ENCODE results near the gene OR10J1.
"Not testable (repeated sequence)": the region's sequence is repeated elsewhere in the genome, so short reads cannot be mapped to it uniquely, and the experiment has no call there.

OR10J1 gene

DNA sequence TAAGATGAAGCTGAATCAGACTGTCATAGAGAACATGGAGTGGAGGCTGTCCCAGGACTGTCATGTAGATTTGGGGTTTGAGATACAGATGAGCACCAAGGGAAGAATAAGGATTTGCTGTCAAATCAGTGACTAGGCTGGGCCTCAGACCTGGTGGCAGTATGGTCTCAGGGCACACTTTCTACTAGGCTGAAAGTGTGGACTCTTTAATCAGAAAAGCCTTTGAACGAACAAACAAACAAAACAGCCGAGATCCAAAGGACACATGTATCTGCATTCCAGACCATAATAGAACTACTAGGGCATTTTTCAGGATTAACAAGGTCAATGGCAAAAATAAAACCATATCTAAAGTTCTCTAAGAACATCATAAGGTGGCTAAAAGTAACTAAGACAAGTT is 2.9 kb downstream of the OR10J1 start:
- Histone ChIP-seq H3K27ac (no peak overlapping the region), H3K27me3 (replicated peaks) (no peaks in the 10 kb centered on the region), H3K36me3 (replicated peaks) (no peaks in the 10 kb centered on the region), H3K4me3 (ENCODE audit: low read depth, low read length) (no peak overlapping the region)
- no peak for DNase-seq
- in situ Hi-C loops (cut with HindIII; ENCODE audit: low pct_ligation_motif_present, low sequenced_read_pairs): no loop called here
- TF ChIP-seq CTCF (IDR thresholded peaks at IDR 0.05; ENCODE audit: low read depth, low read length, missing control alignments): no peak

GRCh38 chr1:159443066-159443750 is 3.7 kb downstream of the OR10J1 start:
- H3K27me3 ChIP-seq (replicated peaks): no peaks in the 10 kb centered on the region
- no peak overlapping the region for H3K4me3 ChIP-seq (ENCODE audit: low read depth, low read length)
- TF ChIP-seq CTCF (IDR thresholded peaks at IDR 0.05; ENCODE audit: low read depth, low read length, missing control alignments): no peak
- no peaks in the 10 kb centered on the region for H3K36me3 ChIP-seq (replicated peaks)
- DNase-seq: no peak
- H3K27ac ChIP-seq: no peak overlapping the region
- in situ Hi-C loops (cut with HindIII; ENCODE audit: low pct_ligation_motif_present, low sequenced_read_pairs): no loop called here

DNA sequence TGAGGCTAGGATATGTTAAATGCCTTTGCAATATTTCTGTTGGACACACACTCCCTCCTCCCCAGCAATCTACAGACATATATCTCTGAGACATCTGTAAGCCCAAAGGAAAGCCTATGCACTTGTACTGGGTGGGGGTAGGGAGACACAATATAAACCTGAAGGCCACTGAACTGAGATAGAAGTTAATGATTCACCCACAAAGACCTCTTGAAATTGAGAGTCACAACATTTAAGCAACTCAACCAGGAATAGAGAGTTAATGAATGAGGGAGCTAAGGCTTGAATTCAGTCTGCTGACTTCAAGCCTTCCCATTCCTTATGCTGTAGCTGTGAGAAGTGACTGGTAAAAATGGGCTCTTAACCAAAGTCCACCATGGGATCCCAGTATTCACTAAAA is 5.0 kb downstream of the OR10J1 start:
- TF ChIP-seq CTCF (IDR thresholded peaks at IDR 0.05; ENCODE audit: low read depth, low read length, missing control alignments): no peak
- in situ Hi-C loops (cut with HindIII; ENCODE audit: low pct_ligation_motif_present, low sequenced_read_pairs): no loop called here
- H3K27me3 ChIP-seq (replicated peaks): no peaks in the 10 kb centered on the region
- H3K4me3 ChIP-seq (ENCODE audit: low read depth, low read length): no peak overlapping the region
- no peak overlapping the region for H3K27ac ChIP-seq
- no peaks in the 10 kb centered on the region for H3K36me3 ChIP-seq (replicated peaks)
- DNase-seq: no peak

GRCh38 chr1:159448181-159448580 is 8.7 kb downstream of the OR10J1 start:
- no peak overlapping the region for H3K4me3 ChIP-seq (ENCODE audit: low read depth, low read length)
- H3K36me3 ChIP-seq (replicated peaks): no peaks in the 10 kb centered on the region
- no peaks in the 10 kb centered on the region for H3K27me3 ChIP-seq (replicated peaks)
- no peak for DNase-seq
- in situ Hi-C loops (cut with HindIII; ENCODE audit: low pct_ligation_motif_present, low sequenced_read_pairs): no loop called here
- no peak overlapping the region for H3K27ac ChIP-seq
- no peak for TF ChIP-seq CTCF (IDR thresholded peaks at IDR 0.05; ENCODE audit: low read depth, low read length, missing control alignments)

- DNase-seq; H3K4me3 ChIP-seq (ENCODE audit: low read depth, low read length); in situ Hi-C loops (cut with HindIII; ENCODE audit: low pct_ligation_motif_present, low sequenced_read_pairs); H3K36me3 ChIP-seq (replicated peaks); H3K27ac ChIP-seq; H3K27me3 ChIP-seq (replicated peaks): not testable (repeated sequence)
Observed at GRCh38 chr1:159449605-159450004, 10.1 kb downstream of the OR10J1 start.

DNA sequence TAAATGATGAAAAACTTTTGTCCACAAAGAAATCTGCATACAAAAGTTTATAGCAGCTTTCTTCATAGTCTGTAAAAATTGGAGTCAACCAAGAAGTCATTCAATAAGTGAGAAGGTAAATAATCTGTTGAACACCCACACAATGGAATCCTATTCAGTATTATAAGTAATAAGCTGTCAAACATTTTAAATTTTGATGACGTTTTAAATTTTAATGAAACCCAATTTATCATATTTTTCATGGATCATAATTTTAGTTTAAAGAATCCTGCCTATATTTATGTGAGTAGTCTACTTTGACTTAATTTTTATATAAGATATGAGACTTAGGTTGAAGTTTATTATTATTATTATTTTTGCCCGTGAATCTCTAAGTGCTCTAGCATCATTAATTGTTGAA is 20.0 kb downstream of the OR10J1 start:
- in situ Hi-C loops (cut with HindIII; ENCODE audit: low pct_ligation_motif_present, low sequenced_read_pairs): no loop called here
- H3K27ac ChIP-seq: no peak overlapping the region
- no peaks in the 10 kb centered on the region for H3K36me3 ChIP-seq (replicated peaks)
- no peak for DNase-seq
- no peak overlapping the region for H3K4me3 ChIP-seq (ENCODE audit: low read depth, low read length)
- no peak for TF ChIP-seq CTCF (IDR thresholded peaks at IDR 0.05; ENCODE audit: low read depth, low read length, missing control alignments)
- H3K27me3 ChIP-seq (replicated peaks): no peaks in the 10 kb centered on the region

Data from brain microvascular endothelial cell (primary cell).